Esophagus squamous epithelium (tissue), 4 donors: Measurements from ENCODE around the gene CENPE.

Experiments used
- CTCF ChIP-seq, 6 experiments: fragments of 450-650 bp in 4 of 6; fragments of 200-600 bp in 2 of 6; sonication (generic) in 2 of 6; IDR thresholded peaks; one replicate each; pipeline ENCODE4 v1.5.1; 2016 to 2019; ENCODE audit warnings: antibody characterized with exemption in 6 of 6, mild to moderate bottlenecking in 4 of 6, moderate library complexity in 4 of 6
- POLR2A ChIP-seq, 4 donors: fragments of 450-650 bp; IDR thresholded peaks; one replicate each; pipeline ENCODE4 v1.6.1; 2017; ENCODE audit warnings: antibody characterized with exemption in 4 of 4, mild to moderate bottlenecking in 4 of 4, moderate library complexity in 3 of 4

DNA sequence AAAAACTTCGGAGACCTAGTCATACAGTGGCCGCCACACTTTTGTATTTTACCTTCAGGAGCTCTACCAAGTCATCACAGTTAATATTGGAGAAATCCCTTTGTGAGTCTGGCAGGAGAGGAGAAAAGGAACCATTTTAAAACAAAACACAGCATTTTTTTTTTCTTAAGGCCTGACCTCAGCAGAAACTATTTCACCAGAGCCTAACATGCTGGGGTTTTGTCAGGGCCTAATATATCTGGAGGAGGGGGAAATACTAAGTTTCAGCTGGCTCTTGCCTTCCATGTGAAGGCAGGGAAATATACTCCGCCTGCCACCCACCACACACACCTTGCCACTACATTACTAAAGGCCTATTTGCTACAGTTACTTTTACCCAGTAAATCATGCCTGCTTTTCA is 72.0 kb downstream of the CENPE start:
- TF ChIP-seq CTCF (IDR thresholded peaks at IDR 0.05) (no peak), POLR2A (IDR thresholded peaks at IDR 0.05) (no peak)
